Glomerular endothelial cell (primary cell): ENCODE measurements around the gene FBLN2. TPM values are rescaled to one million over a fixed set of nuclear protein-coding genes. Genes with fewer than 3 reads are reported as not detected.
"Not testable (repeated sequence)": the region's sequence is repeated elsewhere in the genome, so short reads cannot be mapped to it uniquely, and the experiment has no call there.

Experiments
- DNase-seq: peaks from one replicate; pipeline ENCODE4 v3.0.0-alpha.2; 2011; ENCODE audit warnings: low read depth, low spot score; ENCODE audit errors: extremely low read depth
- total RNA-seq: library from RNA; depleted of rRNA; stranded (reverse); fragments of >200 nt; gene quantifications from 2 replicates; pipeline ENCODE4 v1.2.3, GENCODE V29; 2015

Gene FBLN2
- total RNA-seq, 1 donor from 2014 or later: 14.2 TPM

DNA sequence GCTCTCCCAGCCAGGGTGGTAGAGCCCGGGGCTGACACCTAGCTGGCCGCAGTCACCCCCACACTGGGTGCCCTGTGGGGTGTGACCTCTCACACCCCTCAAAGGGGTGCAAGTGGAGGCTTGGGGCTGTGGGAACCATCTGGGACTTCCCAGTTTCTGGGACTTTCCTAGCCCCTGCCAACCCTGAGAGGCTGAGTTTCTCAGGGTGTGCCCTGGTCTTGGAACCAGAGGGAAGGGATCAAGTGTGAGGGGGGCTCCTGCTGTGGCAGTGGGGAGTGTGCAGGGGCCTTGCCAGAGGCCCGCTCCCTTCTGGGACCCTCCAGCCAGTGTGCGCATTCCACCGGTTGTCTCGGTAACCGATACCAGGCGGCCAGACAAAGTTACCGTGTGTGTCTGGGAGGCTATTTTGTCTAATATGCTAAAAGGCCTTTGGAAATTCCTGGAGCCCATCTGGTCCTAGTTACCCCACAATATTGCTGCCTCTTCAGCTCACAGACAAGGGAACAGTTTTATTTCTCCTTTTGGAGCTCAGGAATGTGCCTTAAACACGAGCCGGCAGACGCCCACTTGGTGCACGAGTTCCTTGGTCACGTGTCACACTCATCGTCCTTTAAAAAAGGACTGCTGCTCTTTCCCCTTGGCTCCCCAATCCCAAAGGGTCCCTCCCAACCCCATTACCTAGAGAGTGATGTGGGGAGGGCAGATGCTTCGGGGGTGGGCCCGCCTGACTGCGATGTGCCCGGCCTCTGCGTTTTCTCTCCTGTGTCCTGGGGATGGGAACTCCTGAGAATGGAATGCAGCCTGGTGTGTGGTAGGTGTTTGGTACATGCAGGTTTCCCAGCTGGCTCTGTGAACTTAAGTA lies 35.6 kb upstream of the FBLN2 start:
- DNase-seq: no peak

DNA sequence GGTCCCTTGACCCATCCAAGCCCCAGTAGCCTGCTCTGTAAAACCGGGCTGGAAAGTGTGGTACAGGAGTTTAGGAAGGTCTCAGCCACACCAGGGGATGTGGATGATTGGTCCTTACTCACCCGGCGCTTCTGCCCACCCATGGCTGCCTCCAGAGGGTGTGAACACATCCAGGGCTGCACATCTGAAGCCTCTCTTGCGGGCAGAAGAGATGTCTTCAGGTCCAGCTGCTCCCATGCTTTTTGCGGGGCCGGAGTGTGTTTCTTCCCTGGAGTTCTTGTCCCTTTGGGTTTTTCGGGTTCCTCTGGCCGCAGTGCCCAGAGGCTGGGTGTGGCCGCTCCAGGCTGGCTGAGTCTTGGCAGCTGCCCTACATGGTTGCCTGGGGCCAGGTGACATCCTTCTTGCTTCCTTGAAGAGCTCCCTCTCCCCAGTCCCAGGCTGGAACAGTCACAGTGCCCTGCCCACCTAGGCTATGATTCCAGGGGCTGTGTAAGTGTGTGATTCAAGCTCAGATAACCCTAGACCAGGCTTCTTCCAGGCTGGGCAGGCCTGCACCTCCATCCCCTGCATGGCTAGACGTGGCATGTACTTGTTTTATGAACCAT lies 34.9 kb upstream of the FBLN2 start:
- DNase-seq: no peak

DNA sequence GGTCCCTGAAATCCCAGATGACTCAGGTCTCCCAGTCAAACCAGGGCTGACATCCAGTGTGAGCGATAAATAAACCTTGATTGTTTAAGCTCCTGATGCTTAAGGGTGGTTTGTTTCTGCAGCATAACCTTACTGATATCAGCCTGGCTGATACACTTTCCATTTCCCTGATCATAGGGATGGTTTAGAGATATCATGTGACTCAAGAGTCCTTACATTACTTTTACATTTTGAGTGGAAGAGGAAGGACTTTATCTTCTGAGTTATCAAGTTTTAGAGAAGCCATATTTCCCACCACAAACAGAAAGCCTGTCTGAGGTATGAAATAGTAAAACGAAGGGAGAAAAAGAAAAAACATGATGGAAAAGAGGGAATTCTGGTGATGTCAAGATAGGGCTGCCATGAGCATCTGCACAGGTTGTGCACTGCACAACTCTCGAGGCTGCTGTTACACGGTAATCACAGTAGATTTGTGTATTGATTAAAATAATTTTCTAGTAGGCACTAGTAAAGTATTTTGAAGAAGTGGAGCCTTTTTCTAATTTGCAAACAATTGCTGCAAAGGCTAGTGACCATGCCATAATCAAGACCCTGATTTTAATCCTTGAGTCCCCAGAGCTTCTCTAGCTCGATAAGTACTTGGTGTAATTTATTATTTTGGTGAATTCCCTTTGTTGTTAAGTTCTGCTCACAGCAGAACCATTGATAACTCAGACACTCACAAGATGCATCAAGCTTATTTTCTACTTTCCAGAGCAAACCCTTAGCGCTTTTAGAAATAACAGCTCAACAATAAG lies 34.1 kb upstream of the FBLN2 start:
- no peak for DNase-seq

DNA sequence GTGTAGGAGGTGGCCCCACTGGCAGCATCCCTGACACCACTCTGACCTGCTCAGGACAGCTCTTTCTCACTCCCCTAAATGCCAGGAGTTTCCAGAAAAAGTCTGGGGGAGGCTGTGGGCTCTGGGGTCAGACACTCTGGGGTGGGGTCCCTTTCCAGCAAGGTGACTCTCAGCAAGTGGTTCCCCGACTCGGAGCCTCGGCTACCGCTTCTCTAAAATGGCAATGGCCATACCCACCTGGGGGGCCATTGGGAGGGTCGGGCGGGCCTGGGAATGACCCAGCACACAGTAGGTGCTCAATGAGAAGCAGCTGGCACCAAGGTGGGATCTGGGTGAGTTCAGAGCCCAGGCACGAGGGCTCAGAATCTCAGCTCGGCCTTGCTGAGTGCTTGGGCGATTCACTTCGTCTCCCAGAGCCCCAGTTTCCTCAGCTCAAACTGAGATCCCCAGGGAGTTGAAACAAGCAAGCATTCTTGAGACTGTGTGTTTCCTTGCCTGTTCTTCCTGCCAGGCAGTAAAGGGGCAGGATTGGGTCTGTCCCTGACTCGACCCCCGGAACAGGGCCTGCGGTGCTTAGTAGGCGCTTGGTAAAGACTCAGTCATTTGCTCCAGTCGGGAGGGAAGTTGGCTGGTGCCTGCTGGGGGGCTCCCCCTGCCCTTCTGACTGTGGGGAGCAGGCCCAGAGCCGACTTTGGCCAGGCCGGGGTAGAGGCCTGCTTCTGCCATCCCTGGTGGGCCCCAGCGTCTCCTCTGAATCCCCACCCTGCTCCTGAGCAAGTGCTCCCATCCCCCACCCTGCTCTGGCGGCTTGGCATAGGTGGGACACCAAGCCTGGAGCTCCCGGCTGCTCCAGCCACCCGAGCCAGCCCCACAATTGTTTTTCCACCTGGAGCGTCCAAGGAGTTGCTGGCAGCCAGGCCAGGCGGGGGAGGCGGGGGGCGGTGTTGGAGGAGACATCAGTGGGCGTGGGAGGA lies 32.9 kb upstream of the FBLN2 start:
- DNase-seq: no peak

DNA sequence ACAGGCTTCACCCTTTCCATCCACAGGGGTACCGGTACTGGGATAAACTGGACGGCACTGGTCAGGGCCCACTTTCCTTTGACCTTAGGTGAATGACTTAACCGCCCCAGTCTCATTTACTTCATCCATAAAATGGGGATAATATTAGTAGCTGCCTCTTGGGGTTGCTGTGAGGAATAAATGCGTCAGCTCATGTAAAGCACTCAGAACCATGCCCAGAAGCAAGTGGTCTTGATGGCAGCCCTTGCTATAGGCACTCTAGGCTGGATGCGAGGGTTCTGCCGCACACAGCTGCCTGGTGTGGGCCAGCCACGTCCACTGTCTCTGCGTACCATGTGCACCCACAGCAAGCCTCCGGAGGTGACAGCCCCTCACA lies 32.2 kb upstream of the FBLN2 start:
- DNase-seq: no peak

DNA sequence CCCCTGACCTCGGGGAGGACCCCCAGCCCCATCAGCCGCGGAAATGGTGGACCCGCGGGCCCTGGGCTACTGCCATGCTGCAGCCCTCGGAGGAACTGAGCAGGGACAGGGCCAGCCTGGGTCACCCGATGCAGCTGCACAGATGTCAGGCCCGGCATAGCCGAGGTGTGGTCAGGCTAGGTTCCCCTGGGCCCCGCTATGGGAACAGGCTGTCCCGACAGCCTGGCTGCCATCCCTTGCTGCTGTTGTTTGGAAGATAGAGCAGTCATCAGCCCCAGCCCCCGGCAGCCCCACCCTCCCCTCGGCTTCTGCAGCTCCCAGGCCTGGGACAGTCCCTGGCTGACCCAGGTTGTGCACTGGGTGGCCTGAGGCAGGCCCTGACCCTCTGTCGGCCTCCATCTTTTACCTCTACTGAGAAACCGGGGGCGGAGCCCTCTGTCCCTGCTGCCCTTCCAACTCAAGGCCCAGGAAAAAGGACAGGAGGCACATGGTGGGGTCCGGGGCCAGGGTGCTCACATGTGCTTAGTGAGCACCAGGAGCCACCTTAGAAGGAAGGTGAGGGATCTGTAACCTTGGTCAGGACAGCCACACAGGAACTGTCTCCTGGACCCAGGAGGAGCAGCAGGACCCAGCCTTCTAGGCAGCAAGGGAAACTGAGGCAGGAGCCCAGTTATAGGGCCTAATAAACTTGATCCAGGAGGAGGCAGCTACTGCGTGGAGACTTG lies 31.5 kb upstream of the FBLN2 start:
- DNase-seq: no peak

DNA sequence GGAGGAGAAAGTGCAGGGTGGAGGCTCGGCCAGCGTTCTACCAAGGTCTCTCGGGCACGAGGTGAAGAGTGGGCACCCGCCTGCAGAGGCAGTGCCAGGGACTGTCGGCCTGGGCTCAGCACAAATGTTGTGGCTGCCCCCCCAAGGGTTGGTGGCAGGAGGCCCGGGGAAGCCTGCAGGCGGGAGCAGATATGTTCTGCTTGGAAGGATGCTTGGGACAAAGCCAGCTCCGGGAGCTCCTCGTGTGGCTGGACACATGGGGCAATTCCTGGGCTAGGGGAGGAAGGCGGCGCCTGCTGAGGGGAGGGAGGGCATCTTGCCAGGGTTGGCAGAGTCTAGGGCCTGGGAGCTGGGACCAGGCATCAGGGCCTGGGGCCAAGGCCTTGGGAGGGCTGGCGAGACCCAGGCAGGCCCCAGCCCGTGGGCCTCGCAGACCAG lies 30.4 kb upstream of the FBLN2 start:
- no peak for DNase-seq

DNA sequence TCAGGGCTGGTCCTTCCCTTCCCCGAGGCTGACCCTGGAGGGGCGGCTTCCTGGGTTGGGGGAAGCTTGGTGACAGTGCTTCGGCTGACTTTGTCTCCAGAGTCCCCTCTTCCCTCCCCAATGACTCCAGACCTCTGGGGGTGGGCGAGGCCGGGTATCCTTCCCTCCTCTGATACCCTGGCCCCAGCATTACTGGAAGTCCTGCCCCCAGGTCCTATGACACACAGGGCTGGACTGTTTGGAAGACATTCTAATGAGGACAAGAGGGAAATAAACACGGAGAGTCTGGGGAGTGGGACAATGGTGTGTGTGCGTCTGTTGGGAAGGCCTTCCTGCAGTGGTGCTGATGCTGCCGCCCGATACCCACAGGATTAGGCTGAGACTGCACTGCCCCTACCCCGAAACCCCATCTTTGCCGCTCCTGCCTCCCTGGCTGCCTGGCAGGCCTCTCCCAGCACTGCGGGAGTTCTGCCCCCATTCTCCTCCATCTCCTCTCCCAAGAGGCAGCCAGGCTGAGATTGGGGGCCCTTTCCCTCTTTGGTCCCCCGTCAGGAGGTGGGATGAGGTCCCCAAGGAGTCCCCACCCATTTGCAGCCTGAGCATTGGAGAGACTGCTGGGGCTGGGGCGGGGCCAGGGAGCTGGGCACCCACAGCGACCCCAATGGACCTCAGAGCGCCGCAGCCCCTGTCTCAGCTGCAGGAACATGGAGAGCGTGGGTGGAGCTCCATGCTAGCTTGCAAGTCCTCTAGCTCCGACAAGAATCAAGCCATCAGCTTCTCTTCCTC lies 29.7 kb upstream of the FBLN2 start:
- DNase-seq: no peak

DNA sequence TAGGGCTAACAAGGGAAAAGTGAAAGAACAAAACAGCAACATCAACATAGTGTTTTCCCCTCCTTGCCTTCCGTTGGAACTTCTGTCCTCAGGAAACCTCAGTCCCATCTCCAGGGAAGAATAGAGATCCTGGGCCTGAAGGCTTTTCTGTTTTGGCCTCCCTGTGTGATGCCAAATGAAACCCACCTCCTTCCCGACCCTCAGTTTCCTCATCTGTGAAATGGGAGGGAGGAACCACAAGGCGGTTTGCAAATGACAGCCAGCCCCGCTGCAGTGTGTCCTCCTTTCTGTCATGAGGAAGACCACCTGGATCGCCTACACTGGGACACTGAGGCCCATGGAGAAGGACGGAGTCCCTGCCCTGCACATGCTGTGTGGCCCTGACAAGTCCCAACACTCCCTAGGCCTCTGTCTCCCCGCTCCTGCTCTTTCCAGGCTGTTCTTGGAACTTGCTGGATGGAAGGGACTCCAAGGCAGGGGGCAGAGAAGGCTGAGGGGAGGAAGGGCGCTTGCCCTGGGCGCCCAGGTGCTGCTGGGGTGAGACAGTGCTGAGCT lies 28.5 kb upstream of the FBLN2 start:
- no peak for DNase-seq

DNA sequence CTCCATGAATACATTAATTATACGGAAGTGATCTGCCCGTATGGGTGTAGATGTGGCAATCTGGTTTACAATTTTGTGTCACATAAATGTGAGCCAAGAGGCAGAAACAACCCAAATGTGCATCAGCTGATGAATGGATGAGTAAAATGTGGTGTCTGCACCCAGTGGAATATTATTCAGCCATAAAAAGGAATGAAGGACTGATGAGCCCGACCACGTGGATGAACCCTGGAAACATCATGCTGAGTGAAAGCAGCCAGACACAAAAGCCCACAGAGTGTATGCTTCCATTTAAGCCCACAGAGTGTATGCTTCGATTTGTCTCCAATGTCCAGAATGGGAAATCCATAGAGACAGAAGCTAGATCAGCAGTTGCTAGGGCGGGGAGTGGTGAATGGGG lies 27.6 kb upstream of the FBLN2 start:
- DNase-seq: no peak

DNA sequence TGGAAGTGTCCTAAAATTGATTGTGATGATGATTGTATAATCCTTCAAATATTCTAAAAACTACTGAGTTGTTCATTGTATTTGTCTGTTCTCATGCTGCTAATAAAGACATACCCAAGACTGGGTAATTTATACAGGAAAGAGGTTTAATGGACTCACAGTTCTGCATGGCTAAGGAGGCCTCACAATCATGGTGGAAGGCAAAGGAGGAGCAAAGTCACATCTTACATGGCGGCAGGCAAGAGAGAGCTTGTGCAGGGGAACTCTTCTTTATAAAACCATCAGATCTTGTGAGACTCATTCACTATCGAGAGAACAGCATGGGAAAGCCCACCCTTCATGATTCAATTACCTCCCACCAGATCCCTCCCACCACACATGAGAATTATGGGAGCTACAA lies 27.2 kb upstream of the FBLN2 start:
- not testable (repeated sequence) for DNase-seq

DNA sequence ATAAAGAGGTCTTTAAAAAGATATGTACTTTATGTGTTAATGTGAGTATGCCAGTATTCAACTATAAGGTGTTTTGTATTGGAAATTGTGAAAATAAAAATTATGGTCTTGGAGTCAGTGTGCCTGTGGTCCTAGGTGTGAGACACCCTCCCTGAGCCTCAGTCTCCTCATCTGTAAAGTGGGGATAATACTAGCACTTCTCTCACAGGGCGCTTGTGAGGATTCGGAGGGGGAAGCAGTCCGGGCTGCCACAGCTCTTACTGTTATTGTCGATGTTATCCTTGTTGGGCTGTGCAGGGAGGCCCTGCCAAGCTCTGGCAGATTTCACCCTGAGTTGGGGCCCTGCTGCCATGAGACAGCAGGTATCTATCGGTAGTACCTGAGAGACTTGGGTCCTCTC lies 26.7 kb upstream of the FBLN2 start:
- no peak for DNase-seq

DNA sequence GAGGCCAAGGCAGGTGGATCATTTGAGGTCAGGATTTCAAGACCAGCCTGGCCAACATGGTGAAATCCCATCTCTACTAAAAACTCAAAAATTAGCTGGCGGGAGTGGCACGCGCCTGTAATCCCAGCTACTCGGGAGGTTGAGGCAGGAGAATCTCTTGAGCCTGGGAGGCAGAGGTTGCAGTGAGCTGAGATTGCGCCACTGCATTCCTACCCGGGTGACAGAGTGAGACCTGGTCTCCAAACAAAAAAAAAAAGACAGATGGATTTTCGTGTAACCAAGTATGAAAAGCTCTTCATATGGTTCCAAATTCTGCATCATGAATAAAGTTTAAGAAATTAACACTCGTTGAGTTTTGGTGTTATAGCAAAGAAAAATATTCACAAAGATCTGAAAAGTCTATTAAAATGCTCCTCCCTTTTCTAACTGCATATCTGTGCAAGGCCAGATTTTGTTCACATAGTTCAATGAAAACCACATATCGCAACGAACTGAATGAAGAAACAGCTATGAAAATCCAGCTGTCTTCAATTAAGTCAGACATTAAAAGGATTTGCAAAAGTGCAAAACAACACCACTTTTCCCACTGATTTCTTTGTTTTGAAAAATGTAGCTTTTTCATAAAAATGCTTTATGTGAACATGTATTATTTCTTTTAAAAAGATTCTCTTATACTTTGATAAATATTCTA lies 23.8 kb upstream of the FBLN2 start:
- no peak for DNase-seq

DNA sequence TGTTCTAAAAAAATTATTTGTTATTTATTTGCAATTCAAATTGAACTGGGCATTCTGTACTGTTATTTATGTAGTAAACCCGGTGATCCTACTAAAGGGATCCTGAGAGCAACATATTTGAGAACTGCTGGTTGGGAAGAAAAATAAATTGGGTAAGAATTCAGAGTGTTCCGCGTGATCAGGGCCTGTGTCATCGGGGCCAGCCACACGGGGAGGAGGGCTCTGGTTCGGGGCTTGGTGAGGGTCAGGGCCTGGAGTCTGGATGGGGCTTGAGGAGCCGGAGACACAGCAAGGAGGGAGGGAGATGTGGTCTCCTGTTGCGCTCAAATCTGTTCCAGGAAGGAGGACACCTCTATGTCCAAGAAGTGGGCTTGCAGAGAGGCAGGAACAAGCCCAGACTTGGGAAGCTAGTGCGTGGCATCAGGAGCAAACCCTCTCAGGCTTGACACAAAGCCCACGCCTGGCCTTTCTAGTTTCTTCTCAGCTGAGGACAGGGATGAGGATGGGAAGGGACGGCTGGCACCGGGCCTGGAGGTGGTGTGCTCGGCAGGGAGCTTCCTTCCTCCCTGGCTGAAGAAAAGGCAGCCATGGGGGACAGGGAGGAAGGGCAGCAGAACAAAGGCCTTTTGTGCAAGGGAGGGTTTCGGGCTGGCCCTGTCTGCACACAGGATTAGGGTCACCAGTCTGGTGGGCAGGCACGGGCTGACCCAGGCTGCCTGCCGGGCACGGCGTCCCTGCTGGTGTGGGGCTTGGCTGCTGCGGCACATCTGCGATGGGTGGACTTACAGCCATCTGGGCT lies 22.9 kb upstream of the FBLN2 start:
- no peak for DNase-seq

DNA sequence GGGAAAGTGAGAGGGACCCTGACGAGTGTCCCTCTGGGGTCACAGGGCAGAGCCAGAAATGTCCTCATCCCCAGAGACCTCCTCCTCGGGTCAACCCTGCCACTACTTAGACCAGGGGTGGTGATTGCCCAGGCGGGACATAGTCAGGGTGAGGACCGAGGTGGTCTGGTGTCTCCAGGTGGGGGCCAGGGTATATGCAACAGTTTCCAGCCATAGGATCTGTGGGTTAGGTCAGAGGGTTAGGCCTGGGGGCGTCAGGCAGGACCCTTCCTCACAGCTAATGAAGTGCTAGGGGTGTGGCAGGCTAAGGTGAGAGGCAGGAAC lies 22.3 kb upstream of the FBLN2 start:
- no peak for DNase-seq

DNA sequence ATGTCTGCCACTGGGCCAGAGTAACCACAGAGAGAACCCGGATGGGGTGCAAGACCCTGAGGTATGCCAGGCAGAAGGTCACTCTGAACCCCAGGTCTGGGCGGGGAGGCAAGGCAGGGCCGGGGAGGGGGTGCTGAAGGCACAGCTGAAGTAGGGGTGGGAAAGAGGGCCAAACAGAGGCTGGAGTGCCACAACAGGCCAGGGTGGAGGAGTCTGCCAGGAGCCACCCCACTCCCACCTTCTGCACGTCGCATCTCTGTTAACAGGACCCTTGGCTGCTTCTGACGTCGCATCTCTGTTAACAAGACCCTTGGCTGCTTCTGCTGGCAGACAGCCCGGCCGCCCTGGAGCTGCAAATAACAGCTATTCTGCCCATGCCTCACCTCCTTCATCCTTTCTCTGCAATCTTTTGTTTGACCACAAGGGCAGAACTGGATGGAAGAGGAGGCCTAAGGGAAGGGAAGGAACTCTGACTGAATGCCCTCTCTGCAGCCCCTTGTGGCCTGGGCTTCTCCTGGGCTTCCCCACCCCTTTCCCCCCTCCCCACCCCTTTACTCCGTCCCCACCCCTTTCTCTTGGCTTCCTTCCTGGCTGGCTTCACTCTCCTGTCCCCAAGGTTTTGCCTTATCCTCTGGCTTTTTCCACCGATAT lies 20.6 kb upstream of the FBLN2 start:
- no peak for DNase-seq
